OCI-LY3 (cell line): ENCODE data around the gene RARG.
"Not testable (repeated sequence)": the region's sequence is repeated elsewhere in the genome, so short reads cannot be mapped to it uniquely, and the experiment has no call there.

Experiments
- H2AFZ ChIP-seq: fragments of 200-600, 300-600 bp; shearing (Covaris generic); 2 replicates; pipeline ENCODE4 v1.6.0; 2014; ENCODE audit warnings: antibody characterized with exemption, low read depth, low read length
- H3K27ac ChIP-seq: fragments of 200-600, 300-600 bp; sonication (generic); 2 replicates; pipeline ENCODE4 v1.5.1; 2014; ENCODE audit warnings: mild to moderate bottlenecking, low read length, moderate library complexity, mixed read lengths
- H3K27me3 ChIP-seq: fragments of 200-600, 300-600 bp; sonication (generic); 2 replicates; pipeline ENCODE4 v1.6.1; 2014; ENCODE audit warnings: low read depth, low read length, mixed read lengths
- H3K36me3 ChIP-seq: fragments of 200-600, 300-600 bp; sonication (generic); replicated peaks from 2 replicates; pipeline ENCODE3; 2014; ENCODE audit warnings: low read depth, low read length, mixed read lengths
- H3K4me1 ChIP-seq: fragments of 300-600, 200-600 bp; sonication (generic); 2 replicates; pipeline ENCODE4 v1.6.1; 2014; ENCODE audit warnings: low read length, mixed read lengths
- H3K4me2 ChIP-seq: fragments of 200-600, 300-600 bp; sonication (generic); 2 replicates; pipeline ENCODE4 v1.6.1; 2014; ENCODE audit warnings: low read length, mixed read lengths
- H3K4me3 ChIP-seq: fragments of 300-600, 200-600 bp; sonication (generic); 2 replicates; pipeline ENCODE4 v1.5.1; 2014; ENCODE audit warnings: antibody characterized with exemption, mild to moderate bottlenecking, low read length, moderate library complexity
- H3K79me2 ChIP-seq: fragments of 300-600, 200-600 bp; shearing (Covaris generic); 2 replicates; pipeline ENCODE4 v1.6.1; 2014; ENCODE audit warnings: mild to moderate bottlenecking, low read length, mixed read lengths
- H3K9ac ChIP-seq: fragments of 300-600, 200-600 bp; shearing (Covaris generic); 2 replicates; pipeline ENCODE4 v1.6.0; 2014; ENCODE audit warnings: mild to moderate bottlenecking, low read length, moderate library complexity
- H3K9me3 ChIP-seq: fragments of 200-600, 300-600 bp; shearing (Covaris generic); 2 replicates; pipeline ENCODE4 v1.6.1; 2014; ENCODE audit warnings: low read length, mixed read lengths; ENCODE audit not compliant: insufficient read depth
- H4K20me1 ChIP-seq: fragments of 200-600, 300-600 bp; sonication (generic); 2 replicates; pipeline ENCODE4 v1.6.1; 2016; ENCODE audit warnings: low read length, mixed read lengths; ENCODE audit not compliant: insufficient read depth
- CTCF ChIP-seq: fragments of 200-600, 300-600 bp; sonication (generic); IDR thresholded peaks from 2 replicates; pipeline ENCODE4 v1.5.1; 2014; ENCODE audit warnings: antibody characterized with exemption, low read length, low read depth
- EZH2phosphoT487 ChIP-seq: fragments of 200-600 bp; shearing (Covaris generic); IDR thresholded peaks from 2 replicates; pipeline ENCODE4 v1.6.1; 2018; ENCODE audit warnings: antibody characterized with exemption, mixed run types, low read depth

Gene RARG

GRCh38 chr12:53179687-53180219 is 52.3 kb downstream of the RARG start:
- H3K79me2 ChIP-seq: peaks cover 27% of the 10 kb centered on the region
- peak overlapping the region; percentile 99 for H3K4me2 ChIP-seq
- H3K27ac ChIP-seq: peak overlapping the region; percentile 88
- H3K27me3 ChIP-seq: no peaks in the 10 kb centered on the region
- peaks cover 31% of the 10 kb centered on the region for H3K4me1 ChIP-seq
- peaks cover 26% of the 10 kb centered on the region for H3K36me3 ChIP-seq
- H3K9ac ChIP-seq: peak overlapping the region; percentile 97
- no peak for TF ChIP-seq EZH2phosphoT487
- no peak for TF ChIP-seq CTCF
- peak overlapping the region; percentile 91 for H3K4me3 ChIP-seq
- peak overlapping the region; percentile 96 for H2AFZ ChIP-seq
- H4K20me1 ChIP-seq: peaks cover 12% of the 10 kb centered on the region
- H3K9me3 ChIP-seq: no peaks in the 10 kb centered on the region

- H3K79me2 ChIP-seq: peaks cover 26% of the 10 kb centered on the region
- H3K27ac ChIP-seq, H3K27me3 ChIP-seq, H3K4me2 ChIP-seq, H3K9me3 ChIP-seq, H2AFZ ChIP-seq, H3K4me3 ChIP-seq, H3K9ac ChIP-seq: not testable (repeated sequence)
- H3K36me3 ChIP-seq: peaks cover 22% of the 10 kb centered on the region
- H4K20me1 ChIP-seq: peaks cover 12% of the 10 kb centered on the region
- peaks cover 31% of the 10 kb centered on the region for H3K4me1 ChIP-seq
Measured at GRCh38 chr12:53178803-53179202, 53.2 kb downstream of the RARG start.

- H3K27ac ChIP-seq, H3K9ac ChIP-seq, H2AFZ ChIP-seq, H3K4me2 ChIP-seq, H4K20me1 ChIP-seq, H3K9me3 ChIP-seq, H3K4me3 ChIP-seq, H3K36me3 ChIP-seq, H3K27me3 ChIP-seq: not testable (repeated sequence)
- Histone ChIP-seq H3K4me1 (peaks cover 31% of the 10 kb centered on the region), H3K79me2 (peaks cover 16% of the 10 kb centered on the region)
Measured at GRCh38 chr12:53177447-53177846, 54.6 kb downstream of the RARG start.

- H3K27me3 ChIP-seq: no peaks in the 10 kb centered on the region
- H4K20me1 ChIP-seq: peaks cover under 1% of the 10 kb centered on the region; the same call in 1 of the 2 replicates
Measured at GRCh38 chr12:53176750-53177149, 55.3 kb downstream of the RARG start.

More at GRCh38 chr12:53176750-53177149, 55.3 kb downstream of the RARG start:
- no peak for TF ChIP-seq CTCF
- no peak for TF ChIP-seq EZH2phosphoT487
- H2AFZ ChIP-seq: no peak overlapping the region
- H3K27ac ChIP-seq: no peak overlapping the region
- peaks cover 9% of the 10 kb centered on the region for H3K79me2 ChIP-seq
- H3K4me1 ChIP-seq: peaks cover 24% of the 10 kb centered on the region
- H3K9ac ChIP-seq: no peak overlapping the region
- H3K9me3 ChIP-seq: no peaks in the 10 kb centered on the region
- H3K4me2 ChIP-seq: no peak overlapping the region
- no peak overlapping the region for H3K4me3 ChIP-seq
- peaks cover 2% of the 10 kb centered on the region for H3K36me3 ChIP-seq
